ENCODE measurements around the gene NAPB.
"Not testable (repeated sequence)": the region's sequence is repeated elsewhere in the genome, so short reads cannot be mapped to it uniquely, and the experiment has no call there.

The NAPB gene

GRCh38 chr20:23365390-23366165 is 55.7 kb downstream of the NAPB start:
- no peak for DNase-seq

GRCh38 chr20:23363257-23363649 is 58.0 kb downstream of the NAPB start:
- DNase-seq: no peak

GRCh38 chr20:23362392-23363256 is 58.7 kb downstream of the NAPB start:
- peak; percentile 37 for DNase-seq

- DNase-seq: peak; percentile 98
Measured at GRCh38 chr20:23361476-23362391, 59.6 kb downstream of the NAPB start, which contains the start of gene GZF1. Gene GZF1, plus strand, starts transcription at chr20:23362182. Its CDS starts 2,202 bp downstream, at chr20:23364384.

- peak; percentile 22 for DNase-seq
Measured at GRCh38 chr20:23361119-23361475, 60.2 kb downstream of the NAPB start.

GRCh38 chr20:23360531-23360930 is 60.8 kb downstream of the NAPB start:
- DNase-seq: no peak

GRCh38 chr20:23358923-23359593 is 62.2 kb downstream of the NAPB start:
- no peak for DNase-seq

GRCh38 chr20:23358563-23358906 is 62.8 kb downstream of the NAPB start:
- no peak for DNase-seq

- peak; percentile 99 for DNase-seq
Measured at GRCh38 chr20:23357767-23358562, 63.3 kb downstream of the NAPB start.

GRCh38 chr20:23356203-23356602 is 65.1 kb downstream of the NAPB start:
- no peak for DNase-seq

- peak; percentile 55 for DNase-seq
Measured at GRCh38 chr20:23350904-23351838, 70.1 kb downstream of the NAPB start.

- peak; percentile 99 for DNase-seq
Measured at GRCh38 chr20:23350196-23350903, 70.9 kb downstream of the NAPB start, which contains the start of gene NXT1. Gene NXT1, plus strand, starts transcription at chr20:23350791. Its CDS starts 3,251 bp downstream, at chr20:23354042.

- peak; percentile 86 for DNase-seq
Measured at GRCh38 chr20:23349338-23350195, 71.7 kb downstream of the NAPB start.

- not testable (repeated sequence) for DNase-seq
Measured at GRCh38 chr20:23348510-23348909, 72.8 kb downstream of the NAPB start.

- DNase-seq: no peak
Measured at GRCh38 chr20:23347791-23348190, 73.5 kb downstream of the NAPB start.

GRCh38 chr20:23346002-23346401 is 75.3 kb downstream of the NAPB start:
- no peak for DNase-seq

GRCh38 chr20:23344336-23344735 is 77.0 kb downstream of the NAPB start:
- no peak for DNase-seq

GRCh38 chr20:23343590-23343989 is 77.7 kb downstream of the NAPB start:
- DNase-seq: no peak

- no peak for DNase-seq
Measured at GRCh38 chr20:23341073-23341472, 80.2 kb downstream of the NAPB start.
